IMR-90 (cell line): ENCODE data around the gene CXCL1. TPM values are rescaled to one million over a fixed set of nuclear protein-coding genes. Genes with fewer than 3 reads are reported as not detected.

Source experiments
- ATAC-seq: fragments of 200-7000 bp; cut with Tn5 transposase; 2 replicates; pipeline ENCODE4 v1.9.1; 2020; ENCODE audit warnings: low read depth, mild to moderate bottlenecking, moderate library complexity
- Bru-seq: library from RNA; stranded (reverse); fragments of 400-500 nt; gene quantifications from one replicate; lab custom pipeline; 2021; lab: Mats Ljungman, UMichigan
- BruChase-seq, 2 experiments: library from RNA; stranded (reverse); fragments of 400-500 nt; gene quantifications; one replicate each; lab custom pipeline; 2021; lab: Mats Ljungman, UMichigan
- BruUV-seq: library from RNA; stranded (reverse); fragments of 400-500 nt; replicated peaks from 2 replicates; lab custom pipeline; 2021; lab: Mats Ljungman, UMichigan
- CTCF ChIA-PET: fragments of 300-600 bp; formaldehyde crosslinking; extraction: SDS; loops from one replicate; lab custom pipeline; 2021; ENCODE audit warnings: antibody characterized with exemption; lab: Yijun Ruan, JAX
- POLR2A ChIA-PET: fragments of 300-600 bp; sonication (Branson Sonifier 250); formaldehyde crosslinking; loops from one replicate; lab custom pipeline; 2022; ENCODE audit warnings: antibody characterized with exemption; ENCODE audit not compliant: unreplicated experiment; lab: Charles Lee
- DNase-seq: peaks from one replicate; pipeline ENCODE4 v3.0.0; 2013
- H2AFZ ChIP-seq: replicated peaks from 2 replicates; pipeline ENCODE3; 2013; ENCODE audit warnings: low read length, mild to moderate bottlenecking; ENCODE audit not compliant: poor library complexity
- H2AK5ac ChIP-seq: 2 replicates; pipeline ENCODE4 v1.6.1; 2013; ENCODE audit warnings: low read depth, low read length, inconsistent platforms
- H2AK9ac ChIP-seq: replicated peaks from 2 replicates; pipeline ENCODE3; 2013; ENCODE audit warnings: mild to moderate bottlenecking, low read depth, low read length, moderate library complexity; ENCODE audit not compliant: poor library complexity
- H2BK120ac ChIP-seq: 2 replicates; pipeline ENCODE4 v1.6.1; 2013; ENCODE audit warnings: low read depth, low read length, inconsistent platforms
- H2BK15ac ChIP-seq: 3 replicates; pipeline ENCODE4 v1.6.1; 2013; ENCODE audit warnings: low read depth, low read length, inconsistent platforms
- H2BK20ac ChIP-seq: 2 replicates; pipeline ENCODE4 v1.6.1; 2013; ENCODE audit warnings: low read depth, mild to moderate bottlenecking, inconsistent platforms, low read length, moderate library complexity
- H2BK5ac ChIP-seq: 2 replicates; pipeline ENCODE4 v1.6.1; 2013; ENCODE audit warnings: mild to moderate bottlenecking, low read depth, low read length, inconsistent platforms; ENCODE audit not compliant: poor library complexity, severe bottlenecking
- H3K14ac ChIP-seq: replicated peaks from 2 replicates; pipeline ENCODE4 v1.6.1; 2013; ENCODE audit warnings: low read depth, low read length, inconsistent platforms
- H3K18ac ChIP-seq: 2 replicates; pipeline ENCODE4 v1.6.1; 2013; ENCODE audit warnings: low read depth, low read length, control low read depth
- H3K23ac ChIP-seq: 2 replicates; pipeline ENCODE4 v1.6.1; 2013; ENCODE audit warnings: low read depth, low read length, inconsistent platforms
- H3K27ac ChIP-seq: 2 replicates; pipeline ENCODE4 v1.5.1; 2013; ENCODE audit warnings: mild to moderate bottlenecking, control low read depth, low read length; ENCODE audit not compliant: insufficient read depth
- H3K27me3 ChIP-seq: 2 replicates; pipeline ENCODE4 v1.6.1; 2013; ENCODE audit warnings: low read length; ENCODE audit not compliant: control insufficient read depth, insufficient read depth
- H3K36me3 ChIP-seq: 2 replicates; pipeline ENCODE4 v1.6.1; 2013; ENCODE audit warnings: low read length, mixed read lengths; ENCODE audit not compliant: control insufficient read depth, insufficient read depth
- H3K4ac ChIP-seq: 2 replicates; pipeline ENCODE4 v1.6.1; 2013; ENCODE audit warnings: low read depth, low read length, inconsistent platforms
- H3K4me1 ChIP-seq: 2 replicates; pipeline ENCODE4 v1.6.1; 2013; ENCODE audit warnings: low read length, mixed read lengths; ENCODE audit not compliant: control insufficient read depth, insufficient read depth
- H3K4me2 ChIP-seq: 2 replicates; pipeline ENCODE4 v1.6.1; 2013; ENCODE audit warnings: low read depth, mild to moderate bottlenecking, control low read depth, low read length, moderate library complexity
- H3K4me3 ChIP-seq: 2 replicates; pipeline ENCODE4 v1.5.1; 2013; ENCODE audit warnings: low read depth, mild to moderate bottlenecking, control low read depth, low read length, moderate library complexity; ENCODE audit not compliant: insufficient read depth
- H3K56ac ChIP-seq: 2 replicates; pipeline ENCODE4 v1.6.1; 2013; ENCODE audit warnings: low read length, inconsistent platforms; ENCODE audit not compliant: insufficient read depth; ENCODE audit errors: extremely low read depth
- H3K79me1 ChIP-seq, 2 experiments: 2 replicates each; pipeline ENCODE4 v1.6.1; 2013; ENCODE audit warnings: low read length in 2 of 2, inconsistent platforms in 1 of 2, low read depth in 1 of 2
- H3K9ac ChIP-seq: 2 replicates; pipeline ENCODE4 v1.6.1; 2013; ENCODE audit warnings: low read depth, low read length, control low read depth
- H3K9me1 ChIP-seq: 2 replicates; pipeline ENCODE4 v1.6.1; 2013; ENCODE audit warnings: low read length, inconsistent platforms; ENCODE audit not compliant: insufficient read depth
- H3K9me3 ChIP-seq: 2 replicates; pipeline ENCODE4 v1.6.1; 2013; ENCODE audit warnings: low read length; ENCODE audit not compliant: control insufficient read depth, insufficient read depth
- H4K20me1 ChIP-seq: 2 replicates; pipeline ENCODE4 v1.6.1; 2013; ENCODE audit warnings: low read length, inconsistent platforms; ENCODE audit not compliant: insufficient read depth
- H4K5ac ChIP-seq: 2 replicates; pipeline ENCODE4 v1.6.1; 2013; ENCODE audit warnings: mild to moderate bottlenecking, low read depth, low read length, control low read depth
- H4K8ac ChIP-seq, 2 experiments: 2 replicates each; pipeline ENCODE4 v1.6.1; 2013; ENCODE audit warnings: low read depth in 2 of 2, low read length in 2 of 2, control low read depth in 1 of 2, inconsistent platforms in 1 of 2
- H4K91ac ChIP-seq: 2 replicates; pipeline ENCODE4 v1.6.1; 2013; ENCODE audit warnings: low read depth, low read length, inconsistent platforms; ENCODE audit not compliant: insufficient read depth
- CTCF ChIP-seq: conservative IDR thresholded peaks from 2 replicates; pipeline ENCODE4 v1.5.1; 2012; ENCODE audit warnings: mild to moderate bottlenecking, low read depth, low read length, improper control_type of control experiment
- MAZ ChIP-seq: IDR thresholded peaks from 2 replicates; pipeline ENCODE4 v1.6.1; 2012; ENCODE audit warnings: low read depth, mild to moderate bottlenecking, low read length, improper control_type of control experiment, moderate library complexity, borderline replicate concordance
- RAD21 ChIP-seq: IDR thresholded peaks from 2 replicates; pipeline ENCODE4 v1.6.1; 2012; ENCODE audit warnings: low read length, improper control_type of control experiment
- WGBS, 2 experiments: methylation state at CpG; one replicate each; pipeline versions ENCODE4 v1.1.5 to v1.1.7; 2013; ENCODE audit warnings: missing lambda C conversion rate in 2 of 2; ENCODE audit not compliant: insufficient read length in 1 of 2; ENCODE audit errors: extremely low coverage in 2 of 2; 5-methylcytosine and 5-hydroxymethylcytosine counted together
- dilution Hi-C: fragments of 300-500 bp; cut with HindIII; formaldehyde crosslinking; loops from one replicate; pipeline ENCODE4 v1.14.3; 2018; ENCODE audit warnings: low sequenced_read_pairs; ENCODE audit not compliant: unreplicated experiment
- in situ Hi-C: fragments of 300-500 bp; cut with MboI; formaldehyde crosslinking; loops from 3 replicates; pipeline ENCODE4 v1.14.3; 2019; ENCODE audit warnings: low sequenced_read_pairs, inconsistent platforms, mixed read lengths
- intact Hi-C: fragments of 100-400 bp; cut with micrococcal nuclease; formaldehyde crosslinking; loops from 2 replicates; pipeline ENCODE4 v1.10.0; 2022
- long read RNA-seq: library from polyadenylated mRNA; unstranded; transcript quantifications from one replicate; pipeline ENCODE4 v2.0.0, GENCODE V29; 2021; ENCODE audit not compliant: unreplicated experiment
- polyA plus RNA-seq, 3 experiments: library from polyadenylated mRNA; depleted of rRNA; stranded (reverse); fragments of >200 nt; gene quantifications; 2 replicates each; pipeline ENCODE4 v1.2.3, GENCODE V29; 2012; ENCODE audit warnings: low replicate concordance in 1 of 3
- total RNA-seq: library from RNA; depleted of rRNA; stranded (reverse); fragments of >200 nt; gene quantifications from 2 replicates; pipeline ENCODE4 v1.2.3, GENCODE V29; 2012; rRNA removed

CXCL1 gene
- not detected in 2 replicates for total RNA-seq
- polyA plus RNA-seq (2012; rRNA removed), result 1.1 and 2.0 TPM in 2 replicates
- 0.04 and 0.90 TPM in 2 replicates for polyA plus RNA-seq (2012; cell fraction: cytosol; rRNA removed)
- 0.33 and 0.55 TPM in 2 replicates for polyA plus RNA-seq (2012; cell fraction: nucleus; rRNA removed; ENCODE audit: low replicate concordance)
- Bru-seq, nascent RNA, result percentile 54 among the genes with signal in this experiment
- percentile 58 among the genes with signal in this experiment for BruChase-seq, experiment 1, labeled RNA remaining after a 6-hour chase
- percentile 37 among the genes with signal in this experiment for BruChase-seq, experiment 2, labeled RNA remaining after a 2-hour chase
- long read RNA-seq, transcript CXCL1-201 (4 exons, 1,097 nt), result major isoform, 8 of 9 reads
- long read RNA-seq, partial matches to known transcripts, result 1 of 9 reads
- long read RNA-seq, other reads (novel, unspliced or antisense), result 0 of 9 reads

- ATAC-seq, result peak; percentile 87
- DNase-seq, result no peak
- Histone ChIP-seq H3K27ac (peak within 1 kb of the TSS; percentile 13; the same call in 1 of the 2 replicates), H3K23ac (no peak within 1 kb of the TSS), H4K5ac (no peak within 1 kb of the TSS; the same call in 1 of the 2 replicates), H2AFZ (peak within 1 kb of the TSS; percentile 87), H3K18ac (peak within 1 kb of the TSS; percentile 45; the same call in 1 of the 2 replicates), H3K4ac (no peak within 1 kb of the TSS), H3K79me1 (no peaks in the 10 kb centered on the region), H3K4me2 (peak within 1 kb of the TSS; percentile 82), H2BK5ac (no peak within 1 kb of the TSS), H4K91ac (no peak within 1 kb of the TSS), H2BK15ac (no peak within 1 kb of the TSS; the same call in 2 of the 3 replicates), H3K4me1 (peaks cover 3% of the 10 kb centered on the region; the same call in 1 of the 2 replicates), H3K9me3 (no peaks in the 10 kb centered on the region), H2AK9ac (peak within 1 kb of the TSS; percentile 38), H2AK5ac (peak within 1 kb of the TSS; percentile 26; the same call in 1 of the 2 replicates), H3K27me3 (peaks cover 51% of the 10 kb centered on the region), H2BK120ac (0 out of 2 replicates have a peak within 1 kb of the TSS, but pooled peaks have one; percentile 4), H3K56ac (no peak within 1 kb of the TSS; the same call in 1 of the 2 replicates), H4K8ac (no peak within 1 kb of the TSS), H2BK20ac (no peak within 1 kb of the TSS), H3K14ac (no peak within 1 kb of the TSS), H3K9me1 (no peaks in the 10 kb centered on the region), H4K20me1 (no peaks in the 10 kb centered on the region), H3K9ac (peak within 1 kb of the TSS; percentile 48), H3K4me3 (peak within 1 kb of the TSS; percentile 55), H3K36me3 (no peaks in the 10 kb centered on the region)
- intact Hi-C loops, result loop anchor here (10.0 kb wide), 2 partner anchors 165 to 265 kb away; partner anchors contain the start of gene CXCL3
- in situ Hi-C loops, result no loop called here
- TSS peak; percentile 80 for BruUV-seq
- POLR2A ChIA-PET, result no interaction called here
- dilution Hi-C loops, result no loop called here
- WGBS, 2 experiments, result 3% methylated on average over 27 of the region's 61 CpGs; no CpG with 5 or more reads in 1 of the 2 experiments
- CTCF ChIA-PET, result no interaction called here
- no peak; the same call in 1 of the 2 replicates for TF ChIP-seq MAZ
- 0 out of 2 replicates have a peak, but pooled peaks have one; percentile 10 for TF ChIP-seq CTCF
- 0 out of 2 replicates have a peak, but pooled peaks have one; percentile 11 for TF ChIP-seq RAD21
Observed at GRCh38 chr4:73869130-73870055, at the start of gene CXCL1. Gene CXCL1, plus strand, starts transcription at chr4:73869393. Its CDS starts 78 bp downstream, at chr4:73869471.
